Measurements from ENCODE around the gene C1QTNF1.

GRCh38 chr17:79088247-79088996 lies 64.5 kb downstream of the C1QTNF1 start:
- TF ChIP-seq, protein P1, sequence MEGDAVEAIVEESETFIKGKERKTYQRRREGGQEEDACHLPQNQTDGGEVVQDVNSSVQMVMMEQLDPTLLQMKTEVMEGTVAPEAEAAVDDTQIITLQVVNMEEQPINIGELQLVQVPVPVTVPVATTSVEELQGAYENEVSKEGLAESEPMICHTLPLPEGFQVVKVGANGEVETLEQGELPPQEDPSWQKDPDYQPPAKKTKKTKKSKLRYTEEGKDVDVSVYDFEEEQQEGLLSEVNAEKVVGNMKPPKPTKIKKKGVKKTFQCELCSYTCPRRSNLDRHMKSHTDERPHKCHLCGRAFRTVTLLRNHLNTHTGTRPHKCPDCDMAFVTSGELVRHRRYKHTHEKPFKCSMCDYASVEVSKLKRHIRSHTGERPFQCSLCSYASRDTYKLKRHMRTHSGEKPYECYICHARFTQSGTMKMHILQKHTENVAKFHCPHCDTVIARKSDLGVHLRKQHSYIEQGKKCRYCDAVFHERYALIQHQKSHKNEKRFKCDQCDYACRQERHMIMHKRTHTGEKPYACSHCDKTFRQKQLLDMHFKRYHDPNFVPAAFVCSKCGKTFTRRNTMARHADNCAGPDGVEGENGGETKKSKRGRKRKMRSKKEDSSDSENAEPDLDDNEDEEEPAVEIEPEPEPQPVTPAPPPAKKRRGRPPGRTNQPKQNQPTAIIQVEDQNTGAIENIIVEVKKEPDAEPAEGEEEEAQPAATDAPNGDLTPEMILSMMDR (IDR thresholded peaks at IDR 0.05; ENCODE audit: poor library complexity), result no peak
- TF ChIP-seq EZH2 (IDR thresholded peaks at IDR 0.05; ENCODE audit: borderline replicate concordance), result no peak

Data from hepatocyte (in vitro differentiated cells).